ENCODE measurements around the gene PRKCD. TPM values are rescaled to one million over a fixed set of nuclear protein-coding genes. Genes with fewer than 3 reads are reported as not detected.

PRKCD gene
- total and polyA plus RNA-seq, 2 donors (not counting 1 experiment from before 2014, with no cell fraction given), result 46.7 to 68.8 TPM

- H3K9me3 Mint-ChIP-seq (ENCODE audit: insufficient read depth), result no peaks in the 10 kb centered on the region
- Histone ChIP-seq H2AFZ (ENCODE audit: insufficient read depth, low read depth, low read length, poor library complexity, severe bottlenecking) (no peak overlapping the region), H3K27me3 (replicated peaks in 1 of 4; ENCODE audit: control extremely low read depth in 1 of 4, control insufficient read depth in 3 of 4, insufficient read depth in 4 of 4, low read length in 3 of 4) (peaks cover 0 to 31% (median 12%) of the 10 kb centered on the region in 4 experiments), H3K79me2 (ENCODE audit: control insufficient read depth, insufficient read depth, low read length) (no peaks in the 10 kb centered on the region), H3K9me3 (ENCODE audit: control extremely low read depth in 1 of 3, control insufficient read depth in 2 of 3, insufficient read depth in 1 of 3, low read length in 2 of 3) (no peaks in the 10 kb centered on the region), H3K4me2 (replicated peaks; ENCODE audit: low read depth, low read length, poor library complexity, severe bottlenecking) (no peak overlapping the region), H3K4me1 (ENCODE audit: control insufficient read depth in 2 of 2, insufficient read depth in 2 of 2, low read length in 2 of 2) (peaks cover 1 to 6% of the 10 kb centered on the region in 2 donors), H3K27ac (ENCODE audit: low read length in 2 of 2) (no peak overlapping the region), H3K36me3 (replicated peaks in 1 of 2; ENCODE audit: control extremely low read depth in 1 of 2, control insufficient read depth in 1 of 2, extremely low read depth in 1 of 2, insufficient read depth in 2 of 2, low read length in 1 of 2) (no peaks in the 10 kb centered on the region), H3K9ac (ENCODE audit: low read length) (no peak overlapping the region), H4K20me1 (ENCODE audit: control insufficient read depth, insufficient read depth, low read length, poor library complexity, severe bottlenecking) (no peaks in the 10 kb centered on the region), H3K4me3 (ENCODE audit: control extremely low read depth in 1 of 5, extremely low read depth in 1 of 5, insufficient read depth in 1 of 5, low read depth in 2 of 5, low read length in 4 of 5) (no peak overlapping the region)
- CTCF ChIA-PET, result interaction anchor here (1.3 kb wide), 1 partner anchor 19 kb away, joined by 3 read pairs; no protein-coding TSS in a partner anchor
- peaks cover 4% of the 10 kb centered on the region for H3K4me1 Mint-ChIP-seq
- no peak overlapping the region for H3K27ac Mint-ChIP-seq
- no peak overlapping the region for H3K4me3 Mint-ChIP-seq
- ATAC-seq (ENCODE audit: low read depth) (no peak), DNase-seq (no peak)
- POLR2A ChIA-PET, result no interaction called here
- TF ChIP-seq EZH2 (IDR thresholded peaks at IDR 0.05; ENCODE audit: borderline replicate concordance, insufficient read depth, low read depth, low read length, poor library complexity, severe bottlenecking), result no peak
- TF ChIP-seq, protein P1, sequence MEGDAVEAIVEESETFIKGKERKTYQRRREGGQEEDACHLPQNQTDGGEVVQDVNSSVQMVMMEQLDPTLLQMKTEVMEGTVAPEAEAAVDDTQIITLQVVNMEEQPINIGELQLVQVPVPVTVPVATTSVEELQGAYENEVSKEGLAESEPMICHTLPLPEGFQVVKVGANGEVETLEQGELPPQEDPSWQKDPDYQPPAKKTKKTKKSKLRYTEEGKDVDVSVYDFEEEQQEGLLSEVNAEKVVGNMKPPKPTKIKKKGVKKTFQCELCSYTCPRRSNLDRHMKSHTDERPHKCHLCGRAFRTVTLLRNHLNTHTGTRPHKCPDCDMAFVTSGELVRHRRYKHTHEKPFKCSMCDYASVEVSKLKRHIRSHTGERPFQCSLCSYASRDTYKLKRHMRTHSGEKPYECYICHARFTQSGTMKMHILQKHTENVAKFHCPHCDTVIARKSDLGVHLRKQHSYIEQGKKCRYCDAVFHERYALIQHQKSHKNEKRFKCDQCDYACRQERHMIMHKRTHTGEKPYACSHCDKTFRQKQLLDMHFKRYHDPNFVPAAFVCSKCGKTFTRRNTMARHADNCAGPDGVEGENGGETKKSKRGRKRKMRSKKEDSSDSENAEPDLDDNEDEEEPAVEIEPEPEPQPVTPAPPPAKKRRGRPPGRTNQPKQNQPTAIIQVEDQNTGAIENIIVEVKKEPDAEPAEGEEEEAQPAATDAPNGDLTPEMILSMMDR (IDR thresholded peaks at IDR 0.05), result no peak
- H3K27me3 Mint-ChIP-seq, result peaks cover 13% of the 10 kb centered on the region
- WGBS (ENCODE audit: insufficient coverage), result 95% methylated on average over 3 of the region's 3 CpGs
- intact Hi-C loops (cut with micrococcal nuclease), result no loop called here
Measured at GRCh38 chr3:53153264-53153823, 7.7 kb upstream of the PRKCD start.

- no peak overlapping the region for H3K4me3 ChIP-seq (ENCODE audit: control extremely low read depth in 1 of 5, extremely low read depth in 1 of 5, insufficient read depth in 1 of 5, low read depth in 2 of 5, low read length in 4 of 5)
- 100% methylated on average over 2 of the region's 6 CpGs for WGBS (ENCODE audit: insufficient coverage)
- no peaks in the 10 kb centered on the region for H3K9me3 Mint-ChIP-seq (ENCODE audit: insufficient read depth)
- H3K27ac ChIP-seq (ENCODE audit: low read length in 2 of 2), result no peak overlapping the region
- POLR2A ChIA-PET, result no interaction called here
- peaks cover 0 to 31% (median 12%) of the 10 kb centered on the region in 4 experiments for H3K27me3 ChIP-seq (replicated peaks in 1 of 4; ENCODE audit: control extremely low read depth in 1 of 4, control insufficient read depth in 3 of 4, insufficient read depth in 4 of 4, low read length in 3 of 4)
- H3K4me1 ChIP-seq (ENCODE audit: control insufficient read depth in 2 of 2, insufficient read depth in 2 of 2, low read length in 2 of 2), result peaks cover 8 to 12% of the 10 kb centered on the region in 2 donors
- peaks cover under 1% of the 10 kb centered on the region for H3K79me2 ChIP-seq (ENCODE audit: control insufficient read depth, insufficient read depth, low read length)
- no peak overlapping the region for H3K4me2 ChIP-seq (replicated peaks; ENCODE audit: low read depth, low read length, poor library complexity, severe bottlenecking)
- CTCF ChIA-PET, result interaction anchor here (1.3 to 1.5 kb wide), 2 partner anchors 20 kb away, joined by 3 to 5 read pairs; no protein-coding TSS in a partner anchor
- peaks cover 13% of the 10 kb centered on the region for H3K27me3 Mint-ChIP-seq
- H3K9ac ChIP-seq (ENCODE audit: low read length), result no peak overlapping the region
- no peak overlapping the region for H2AFZ ChIP-seq (ENCODE audit: insufficient read depth, low read depth, low read length, poor library complexity, severe bottlenecking)
- peaks cover 10% of the 10 kb centered on the region for H3K4me1 Mint-ChIP-seq
- H3K4me3 Mint-ChIP-seq, result no peak overlapping the region
- intact Hi-C loops (cut with micrococcal nuclease), result no loop called here
- H4K20me1 ChIP-seq (ENCODE audit: control insufficient read depth, insufficient read depth, low read length, poor library complexity, severe bottlenecking), result no peaks in the 10 kb centered on the region
- DNase-seq (no peak), ATAC-seq (ENCODE audit: low read depth) (no peak)
- no peak for TF ChIP-seq EZH2 (IDR thresholded peaks at IDR 0.05; ENCODE audit: borderline replicate concordance, insufficient read depth, low read depth, low read length, poor library complexity, severe bottlenecking)
- TF ChIP-seq, protein P1 (IDR thresholded peaks at IDR 0.05), result no peak
- H3K36me3 ChIP-seq (replicated peaks in 1 of 2; ENCODE audit: control extremely low read depth in 1 of 2, control insufficient read depth in 1 of 2, extremely low read depth in 1 of 2, insufficient read depth in 2 of 2, low read length in 1 of 2), result no peaks in the 10 kb centered on the region
- no peaks in the 10 kb centered on the region for H3K9me3 ChIP-seq (ENCODE audit: control extremely low read depth in 1 of 3, control insufficient read depth in 2 of 3, insufficient read depth in 1 of 3, low read length in 2 of 3)
- H3K27ac Mint-ChIP-seq, result no peak overlapping the region
Measured at GRCh38 chr3:53153980-53154379, 7.0 kb upstream of the PRKCD start.
